Endothelial cell (in vitro differentiated cells): Measurements from ENCODE around the gene SCYL2. TPM values are rescaled to one million over a fixed set of nuclear protein-coding genes. Genes with fewer than 3 reads are reported as not detected.
"Not testable (repeated sequence)": the region's sequence is repeated elsewhere in the genome, so short reads cannot be mapped to it uniquely, and the experiment has no call there.

ENCODE experiments used
- DNase-seq: peaks from one replicate; pipeline ENCODE4 v3.0.0; 2021; ENCODE audit warnings: low spot score
- H3K27ac Mint-ChIP-seq: one replicate; pipeline ENCODE4 v1.8.0; 2021; ENCODE audit warnings: mixed read lengths, inconsistent platforms; ENCODE audit not compliant: unreplicated experiment
- H3K27me3 Mint-ChIP-seq: one replicate; pipeline ENCODE4 v1.8.0; 2021; ENCODE audit warnings: mild to moderate bottlenecking, moderate library complexity, mixed read lengths, inconsistent platforms; ENCODE audit not compliant: unreplicated experiment
- H3K36me3 Mint-ChIP-seq: one replicate; pipeline ENCODE4 v1.8.0; 2021; ENCODE audit warnings: mild to moderate bottlenecking, low read depth, mixed read lengths, inconsistent platforms; ENCODE audit not compliant: unreplicated experiment
- H3K4me1 Mint-ChIP-seq: one replicate; pipeline ENCODE4 v1.8.0; 2021; ENCODE audit warnings: mild to moderate bottlenecking, mixed read lengths, inconsistent platforms; ENCODE audit not compliant: unreplicated experiment
- H3K4me3 Mint-ChIP-seq: one replicate; pipeline ENCODE4 v1.8.0; 2021; ENCODE audit warnings: mild to moderate bottlenecking, mixed read lengths, inconsistent platforms; ENCODE audit not compliant: unreplicated experiment
- H3K9me3 Mint-ChIP-seq: one replicate; pipeline ENCODE4 v1.8.0; 2021; ENCODE audit warnings: mixed read lengths, inconsistent platforms; ENCODE audit not compliant: unreplicated experiment
- CTCF ChIP-seq: fragments of 200-600 bp; sonication (generic); IDR thresholded peaks from one replicate; pipeline ENCODE4 v1.5.0; 2021; ENCODE audit warnings: antibody characterized with exemption; ENCODE audit not compliant: unreplicated experiment
- total RNA-seq: library from RNA; stranded (reverse); fragmentation: NEBNext Ultra II Directional; extraction: Animal tissue kit (Norgen Biotek cat#: 25700); gene quantifications from one replicate; pipeline ENCODE4 v1.2.1, GENCODE V29; 2021; ENCODE audit not compliant: unreplicated experiment

The SCYL2 gene
- total RNA-seq, 1 donor from 2014 or later: 56.9 TPM

- no peak for TF ChIP-seq CTCF
- Mint-ChIP-seq H3K4me3 (no peak overlapping the region), H3K27ac (no peak overlapping the region), H3K9me3 (no peaks in the 10 kb centered on the region), H3K4me1 (no peaks in the 10 kb centered on the region), H3K36me3 (no peaks in the 10 kb centered on the region), H3K27me3 (peaks cover 2% of the 10 kb centered on the region)
- DNase-seq: no peak
Observed at GRCh38 chr12:100229036-100229635, 37.8 kb upstream of the SCYL2 start.

- Mint-ChIP-seq H3K4me3 (no peak overlapping the region), H3K27me3 (peaks cover 2% of the 10 kb centered on the region), H3K4me1 (no peaks in the 10 kb centered on the region), H3K9me3 (no peaks in the 10 kb centered on the region), H3K27ac (no peak overlapping the region), H3K36me3 (no peaks in the 10 kb centered on the region)
- no peak for DNase-seq
- no peak for TF ChIP-seq CTCF
Observed at GRCh38 chr12:100229876-100230275, 37.1 kb upstream of the SCYL2 start.

GRCh38 chr12:100231873-100232272 lies 35.1 kb upstream of the SCYL2 start:
- not testable (repeated sequence) for H3K4me3 Mint-ChIP-seq, H3K9me3 Mint-ChIP-seq, H3K27ac Mint-ChIP-seq, H3K4me1 Mint-ChIP-seq, H3K36me3 Mint-ChIP-seq, H3K27me3 Mint-ChIP-seq, DNase-seq

GRCh38 chr12:100234166-100234565 lies 32.8 kb upstream of the SCYL2 start:
- no peaks in the 10 kb centered on the region for H3K9me3 Mint-ChIP-seq
- H3K36me3 Mint-ChIP-seq: no peaks in the 10 kb centered on the region
- no peak for TF ChIP-seq CTCF
- DNase-seq: no peak
- no peaks in the 10 kb centered on the region for H3K4me1 Mint-ChIP-seq
- H3K27me3 Mint-ChIP-seq: no peaks in the 10 kb centered on the region
- no peak overlapping the region for H3K27ac Mint-ChIP-seq
- H3K4me3 Mint-ChIP-seq: no peak overlapping the region

- Mint-ChIP-seq H3K4me1 (no peaks in the 10 kb centered on the region), H3K27ac (no peak overlapping the region), H3K9me3 (no peaks in the 10 kb centered on the region), H3K27me3 (no peaks in the 10 kb centered on the region), H3K36me3 (no peaks in the 10 kb centered on the region), H3K4me3 (no peak overlapping the region)
- TF ChIP-seq CTCF: peak; percentile 62
- no peak for DNase-seq
Observed at GRCh38 chr12:100234591-100235304, 32.2 kb upstream of the SCYL2 start.
